OCI-LY3 (cell line): ENCODE results near the gene BCL7A.

ENCODE experiments used
- H2AFZ ChIP-seq: fragments of 200-600, 300-600 bp; shearing (Covaris generic); 2 replicates; pipeline ENCODE4 v1.6.0; 2014; ENCODE audit warnings: antibody characterized with exemption, low read depth, low read length
- H3K27ac ChIP-seq: fragments of 200-600, 300-600 bp; sonication (generic); 2 replicates; pipeline ENCODE4 v1.5.1; 2014; ENCODE audit warnings: mild to moderate bottlenecking, low read length, moderate library complexity, mixed read lengths
- H3K27me3 ChIP-seq: fragments of 200-600, 300-600 bp; sonication (generic); 2 replicates; pipeline ENCODE4 v1.6.1; 2014; ENCODE audit warnings: low read depth, low read length, mixed read lengths
- H3K36me3 ChIP-seq: fragments of 200-600, 300-600 bp; sonication (generic); replicated peaks from 2 replicates; pipeline ENCODE3; 2014; ENCODE audit warnings: low read depth, low read length, mixed read lengths
- H3K4me1 ChIP-seq: fragments of 300-600, 200-600 bp; sonication (generic); 2 replicates; pipeline ENCODE4 v1.6.1; 2014; ENCODE audit warnings: low read length, mixed read lengths
- H3K4me2 ChIP-seq: fragments of 200-600, 300-600 bp; sonication (generic); 2 replicates; pipeline ENCODE4 v1.6.1; 2014; ENCODE audit warnings: low read length, mixed read lengths
- H3K4me3 ChIP-seq: fragments of 300-600, 200-600 bp; sonication (generic); 2 replicates; pipeline ENCODE4 v1.5.1; 2014; ENCODE audit warnings: antibody characterized with exemption, mild to moderate bottlenecking, low read length, moderate library complexity
- H3K79me2 ChIP-seq: fragments of 300-600, 200-600 bp; shearing (Covaris generic); 2 replicates; pipeline ENCODE4 v1.6.1; 2014; ENCODE audit warnings: mild to moderate bottlenecking, low read length, mixed read lengths
- H3K9ac ChIP-seq: fragments of 300-600, 200-600 bp; shearing (Covaris generic); 2 replicates; pipeline ENCODE4 v1.6.0; 2014; ENCODE audit warnings: mild to moderate bottlenecking, low read length, moderate library complexity
- H3K9me3 ChIP-seq: fragments of 200-600, 300-600 bp; shearing (Covaris generic); 2 replicates; pipeline ENCODE4 v1.6.1; 2014; ENCODE audit warnings: low read length, mixed read lengths; ENCODE audit not compliant: insufficient read depth
- H4K20me1 ChIP-seq: fragments of 200-600, 300-600 bp; sonication (generic); 2 replicates; pipeline ENCODE4 v1.6.1; 2016; ENCODE audit warnings: low read length, mixed read lengths; ENCODE audit not compliant: insufficient read depth
- CTCF ChIP-seq: fragments of 200-600, 300-600 bp; sonication (generic); IDR thresholded peaks from 2 replicates; pipeline ENCODE4 v1.5.1; 2014; ENCODE audit warnings: antibody characterized with exemption, low read length, low read depth
- EZH2phosphoT487 ChIP-seq: fragments of 200-600 bp; shearing (Covaris generic); IDR thresholded peaks from 2 replicates; pipeline ENCODE4 v1.6.1; 2018; ENCODE audit warnings: antibody characterized with exemption, mixed run types, low read depth

The BCL7A gene

DNA sequence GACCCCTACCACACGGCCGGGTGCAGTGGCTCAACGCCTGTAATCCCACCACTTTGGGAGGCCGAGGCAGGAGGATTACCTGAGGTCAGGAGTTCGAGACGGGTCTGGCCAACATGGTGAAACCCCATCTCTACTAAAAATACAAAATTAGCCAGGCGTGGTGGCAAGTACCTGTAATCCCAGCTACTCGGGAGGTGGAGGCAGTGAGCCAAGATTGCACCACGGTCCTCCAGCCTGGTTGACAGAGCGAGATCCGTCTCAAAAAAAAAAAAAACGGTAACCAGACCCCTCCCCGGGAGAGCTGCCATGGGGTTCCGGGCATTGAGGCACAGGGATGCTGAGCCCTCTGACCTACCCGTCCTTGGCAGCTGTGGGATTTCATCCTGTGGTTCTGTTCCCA lies 21.8 kb downstream of the BCL7A start:
- no peaks in the 10 kb centered on the region for H3K27me3 ChIP-seq
- H4K20me1 ChIP-seq, result no peaks in the 10 kb centered on the region; the same call in 1 of the 2 replicates
- H3K4me1 ChIP-seq, result peaks cover 14% of the 10 kb centered on the region
- no peaks in the 10 kb centered on the region for H3K9me3 ChIP-seq
- H3K36me3 ChIP-seq, result peaks cover 33% of the 10 kb centered on the region
- no peak overlapping the region for H2AFZ ChIP-seq
- TF ChIP-seq CTCF (no peak), EZH2phosphoT487 (no peak)
- H3K4me3 ChIP-seq, result no peak overlapping the region
- H3K79me2 ChIP-seq, result no peaks in the 10 kb centered on the region
- no peak overlapping the region for H3K27ac ChIP-seq
- H3K9ac ChIP-seq, result no peak overlapping the region
- no peak overlapping the region for H3K4me2 ChIP-seq

DNA sequence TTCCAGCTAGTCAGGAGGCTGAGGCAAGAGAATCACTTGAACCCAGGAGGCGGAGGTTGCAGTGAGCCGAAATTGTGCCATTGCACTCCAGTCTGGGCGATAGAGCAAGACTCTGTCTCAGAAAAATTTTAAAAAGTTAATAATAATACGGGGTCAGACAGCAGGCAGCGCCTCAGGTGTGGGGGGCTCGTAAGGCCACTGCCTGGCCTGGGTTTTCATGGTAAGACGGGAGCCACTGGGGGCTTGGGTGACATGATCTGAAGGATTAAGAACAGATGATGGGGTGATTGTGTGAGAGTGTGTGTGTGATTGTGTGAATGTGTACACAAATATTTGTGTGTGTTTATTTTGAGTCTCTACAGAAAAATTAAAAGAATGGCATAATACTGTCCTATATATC lies 23.6 kb downstream of the BCL7A start:
- H3K4me1 ChIP-seq, result peaks cover 9% of the 10 kb centered on the region
- no peak overlapping the region for H3K4me2 ChIP-seq
- peaks cover 28% of the 10 kb centered on the region for H3K36me3 ChIP-seq
- TF ChIP-seq EZH2phosphoT487, result no peak
- TF ChIP-seq CTCF, result no peak
- no peak overlapping the region for H3K9ac ChIP-seq
- H3K79me2 ChIP-seq, result no peaks in the 10 kb centered on the region
- H3K27me3 ChIP-seq, result no peaks in the 10 kb centered on the region
- no peak overlapping the region for H2AFZ ChIP-seq
- H3K4me3 ChIP-seq, result no peak overlapping the region
- H3K27ac ChIP-seq, result no peak overlapping the region
- no peaks in the 10 kb centered on the region; the same call in 1 of the 2 replicates for H4K20me1 ChIP-seq
- H3K9me3 ChIP-seq, result no peaks in the 10 kb centered on the region

DNA sequence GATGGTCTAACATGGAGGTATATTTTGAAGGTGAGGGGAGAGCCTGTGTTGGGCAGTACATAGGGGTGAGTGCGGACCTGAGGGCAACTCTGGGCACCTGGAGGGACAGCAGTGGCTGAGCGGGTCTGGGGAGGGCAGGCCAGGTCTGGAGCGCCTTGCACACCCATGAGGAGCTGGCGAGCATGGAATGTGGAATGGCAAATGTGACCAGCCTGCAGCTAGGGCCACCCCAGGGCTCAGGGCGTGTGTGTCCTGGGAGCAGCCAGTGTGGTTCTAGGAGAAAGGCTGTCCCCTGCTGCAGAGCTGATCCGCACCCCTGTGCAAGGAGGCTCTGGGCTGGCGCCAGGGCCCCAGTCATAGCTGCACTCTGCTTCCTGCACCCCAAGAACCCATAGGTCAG lies 24.5 kb downstream of the BCL7A start:
- Histone ChIP-seq H2AFZ (no peak overlapping the region), H3K79me2 (no peaks in the 10 kb centered on the region), H3K9ac (no peak overlapping the region), H3K9me3 (no peaks in the 10 kb centered on the region), H3K4me2 (no peak overlapping the region), H3K27me3 (no peaks in the 10 kb centered on the region), H3K27ac (no peak overlapping the region), H4K20me1 (no peaks in the 10 kb centered on the region; the same call in 1 of the 2 replicates), H3K36me3 (peaks cover 27% of the 10 kb centered on the region), H3K4me3 (no peak overlapping the region), H3K4me1 (peaks cover under 1% of the 10 kb centered on the region; the same call in 1 of the 2 replicates)
- TF ChIP-seq CTCF (no peak), EZH2phosphoT487 (no peak)

DNA sequence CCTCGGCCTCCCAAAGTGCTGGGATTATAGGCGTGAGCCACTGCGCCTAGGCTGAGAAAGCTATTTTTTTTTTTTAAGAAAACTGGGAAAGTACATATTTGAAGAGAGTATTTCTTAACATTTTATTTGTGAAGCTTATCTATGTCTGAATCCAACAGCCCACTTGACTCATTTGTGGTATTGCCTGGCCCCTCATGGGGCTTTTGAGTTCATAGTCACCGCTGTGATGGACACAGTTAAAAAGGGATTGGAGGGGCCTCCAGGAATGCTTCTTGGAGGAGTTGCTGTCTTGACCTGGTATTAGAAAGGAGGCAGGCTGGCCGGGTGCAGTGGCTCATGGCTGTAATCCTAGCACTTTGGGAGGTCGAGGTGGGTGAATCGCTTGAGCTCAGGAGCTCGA lies 26.5 kb downstream of the BCL7A start:
- Histone ChIP-seq H3K9me3 (no peaks in the 10 kb centered on the region), H3K79me2 (no peaks in the 10 kb centered on the region), H2AFZ (no peak overlapping the region), H3K27me3 (no peaks in the 10 kb centered on the region), H3K4me3 (no peak overlapping the region), H4K20me1 (no peaks in the 10 kb centered on the region), H3K4me2 (no peak overlapping the region), H3K27ac (no peak overlapping the region), H3K9ac (no peak overlapping the region), H3K36me3 (peaks cover 23% of the 10 kb centered on the region), H3K4me1 (no peaks in the 10 kb centered on the region)
- TF ChIP-seq EZH2phosphoT487, result no peak
- no peak for TF ChIP-seq CTCF
